CD14-positive monocyte (primary cell): ENCODE results near the gene EPS8L3. TPM values are rescaled to one million over a fixed set of nuclear protein-coding genes. Genes with fewer than 3 reads are reported as not detected.
"Not testable (repeated sequence)": the region's sequence is repeated elsewhere in the genome, so short reads cannot be mapped to it uniquely, and the experiment has no call there.

Experiments used
- DNase-seq, 3 donors: peaks; one replicate each; pipeline ENCODE4 v3.0.0-alpha.2; 2011 to 2022
- H2AFZ ChIP-seq: 2 replicates; pipeline ENCODE4 v1.6.0; 2012; ENCODE audit warnings: mild to moderate bottlenecking, low read depth, low read length, inconsistent platforms; ENCODE audit not compliant: insufficient read depth, poor library complexity, severe bottlenecking
- H3K27ac ChIP-seq, 2 donors: 1 replicate in 1 of 2; 2 replicates in 1 of 2; pipeline ENCODE4 v1.5.1; 2012 to 2013; ENCODE audit warnings: low read length in 2 of 2, control low read depth in 1 of 2, inconsistent platforms in 1 of 2, low read depth in 1 of 2, mild to moderate bottlenecking in 1 of 2
- H3K27me3 ChIP-seq, 2 donors: one replicate each; pipeline versions ENCODE4 v1.6.0 to v1.6.1; 2011 to 2013; ENCODE audit warnings: low read length in 2 of 2; ENCODE audit not compliant: control insufficient read depth in 2 of 2, insufficient read depth in 2 of 2
- H3K36me3 ChIP-seq, 2 donors: replicated peaks in 1 of 2; 1 replicate in 1 of 2; 2 replicates in 1 of 2; pipeline versions ENCODE4 v1.5.1 to v1.6.1; 2012 to 2013; ENCODE audit warnings: low read length in 2 of 2, control low read depth in 1 of 2, inconsistent platforms in 1 of 2, mild to moderate bottlenecking in 1 of 2; ENCODE audit not compliant: insufficient read depth in 2 of 2, control insufficient read depth in 1 of 2
- H3K4me1 ChIP-seq, 2 donors: 1 replicate in 1 of 2; 2 replicates in 1 of 2; pipeline versions ENCODE4 v1.5.1 to v1.6.1; 2012 to 2013; ENCODE audit warnings: low read length in 2 of 2, control low read depth in 1 of 2, inconsistent platforms in 1 of 2, mild to moderate bottlenecking in 1 of 2, moderate library complexity in 1 of 2; ENCODE audit not compliant: insufficient read depth in 2 of 2, control insufficient read depth in 1 of 2
- H3K4me2 ChIP-seq: replicated peaks from 2 replicates; pipeline ENCODE3; 2012; ENCODE audit warnings: low read length, moderate library complexity, mild to moderate bottlenecking; ENCODE audit not compliant: poor library complexity, severe bottlenecking; ENCODE audit errors: extremely low read depth
- H3K4me3 ChIP-seq, 3 experiments: fragments of 200-600 bp in 1 of 3; sonication (generic) in 1 of 3; replicated peaks in 1 of 3; 1 replicate in 2 of 3; 2 replicates in 1 of 3; pipeline ENCODE4 v1.5.1; 2011 to 2013; ENCODE audit warnings: low read length in 3 of 3, mild to moderate bottlenecking in 3 of 3, control low read depth in 2 of 3, low read depth in 2 of 3, inconsistent platforms in 1 of 3, moderate library complexity in 1 of 3
- H3K79me2 ChIP-seq: 2 replicates; pipeline ENCODE4 v1.6.0; 2012; ENCODE audit warnings: mild to moderate bottlenecking, control low read depth, inconsistent platforms, low read length, moderate library complexity; ENCODE audit not compliant: insufficient read depth
- H3K9ac ChIP-seq: 2 replicates; pipeline ENCODE4 v1.6.0; 2017; ENCODE audit warnings: low read length, mild to moderate bottlenecking; ENCODE audit not compliant: insufficient read depth, poor library complexity, severe bottlenecking
- H3K9me3 ChIP-seq, 2 donors: replicated peaks in 1 of 2; 1 replicate in 1 of 2; 2 replicates in 1 of 2; pipeline versions ENCODE4 v1.5.1 to v1.6.1; 2012 to 2013; ENCODE audit warnings: low read length in 2 of 2, control low read depth in 1 of 2; ENCODE audit not compliant: control insufficient read depth in 1 of 2, insufficient read depth in 1 of 2
- H4K20me1 ChIP-seq: 2 replicates; pipeline ENCODE4 v1.6.0; 2012; ENCODE audit warnings: mild to moderate bottlenecking, low read length, control low read depth, moderate library complexity; ENCODE audit not compliant: insufficient read depth
- H3K27ac Mint-ChIP-seq, 7 donors: one replicate each; pipeline ENCODE4 v1.8.0; 2020; ENCODE audit warnings: mild to moderate bottlenecking in 7 of 7, mixed read lengths in 7 of 7, moderate library complexity in 6 of 7, inconsistent platforms in 2 of 7
- H3K27me3 Mint-ChIP-seq, 3 donors: one replicate each; pipeline ENCODE4 v1.8.0; 2021 to 2022; ENCODE audit warnings: low read depth in 3 of 3, mild to moderate bottlenecking in 3 of 3, mixed read lengths in 3 of 3, moderate library complexity in 3 of 3, inconsistent platforms in 1 of 3
- H3K36me3 Mint-ChIP-seq, 2 donors: one replicate each; pipeline ENCODE4 v1.8.0; 2020; ENCODE audit warnings: mixed read lengths in 2 of 2, inconsistent platforms in 1 of 2, mild to moderate bottlenecking in 1 of 2
- H3K4me1 Mint-ChIP-seq: one replicate; pipeline ENCODE4 v1.8.0; 2020; ENCODE audit warnings: mild to moderate bottlenecking, mixed read lengths
- H3K4me3 Mint-ChIP-seq, 2 donors: one replicate each; pipeline ENCODE4 v1.8.0; 2020; ENCODE audit warnings: mild to moderate bottlenecking in 2 of 2, mixed read lengths in 2 of 2, moderate library complexity in 1 of 2
- H3K9me3 Mint-ChIP-seq, 7 donors: one replicate each; pipeline ENCODE4 v1.8.0; 2020 to 2022; ENCODE audit warnings: mixed read lengths in 7 of 7, mild to moderate bottlenecking in 6 of 7, moderate library complexity in 6 of 7, inconsistent platforms in 2 of 7
- WGBS: methylation state at CpG from one replicate; pipeline ENCODE4 v1.1.5; 2013; ENCODE audit warnings: missing lambda C conversion rate; ENCODE audit not compliant: insufficient coverage; 5-methylcytosine and 5-hydroxymethylcytosine counted together
- intact Hi-C, 2 donors: fragments of 100-400 bp; cut with micrococcal nuclease; formaldehyde crosslinking; loops; one replicate each; pipeline versions ENCODE4 v1.15.0 to v1.15.1; 2023
- polyA plus RNA-seq, 3 donors: library from polyadenylated mRNA; depleted of rRNA in 1 of 3; unstranded in 2 of 3; stranded (reverse) in 1 of 3; fragments of 300-500 nt in 2 of 3; fragments of >200 nt in 1 of 3; fragmentation: Illumina TruSeq in 2 of 3; gene quantifications; 1 replicate in 2 of 3; 2 replicates in 1 of 3; pipeline ENCODE4 v1.2.3, GENCODE V29; 2012 to 2021
- TF ChIP-seq, protein P1 (sequence below): fragments of 200-600 bp; IDR thresholded peaks from one replicate; pipeline ENCODE4 v1.8.0; 2022; ENCODE audit warnings: antibody characterized with exemption, mild to moderate bottlenecking

The EPS8L3 gene
- polyA plus RNA-seq, 3 donors: not detected

DNA sequence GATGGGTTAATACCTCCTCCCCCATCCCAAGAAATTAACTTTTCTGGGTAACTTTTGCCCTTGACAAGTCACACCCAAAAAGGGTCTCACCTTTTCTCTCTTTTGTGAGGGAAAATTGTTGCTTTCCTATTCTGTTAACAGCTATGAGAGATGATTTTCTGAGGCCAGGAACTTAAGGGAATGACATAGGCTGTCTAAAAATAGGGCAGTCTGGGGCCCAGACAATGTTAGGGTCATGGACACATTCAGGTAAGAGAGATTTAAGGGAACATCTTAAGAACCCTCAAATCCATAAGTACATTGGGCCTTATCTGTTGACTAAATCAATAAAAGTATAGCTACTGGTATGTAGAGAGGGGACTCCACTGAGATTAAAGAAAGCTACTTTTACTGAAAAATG is 14.5 kb downstream of the EPS8L3 start:
- no peaks in the 10 kb centered on the region for H3K4me1 Mint-ChIP-seq
- TF ChIP-seq, protein P1, sequence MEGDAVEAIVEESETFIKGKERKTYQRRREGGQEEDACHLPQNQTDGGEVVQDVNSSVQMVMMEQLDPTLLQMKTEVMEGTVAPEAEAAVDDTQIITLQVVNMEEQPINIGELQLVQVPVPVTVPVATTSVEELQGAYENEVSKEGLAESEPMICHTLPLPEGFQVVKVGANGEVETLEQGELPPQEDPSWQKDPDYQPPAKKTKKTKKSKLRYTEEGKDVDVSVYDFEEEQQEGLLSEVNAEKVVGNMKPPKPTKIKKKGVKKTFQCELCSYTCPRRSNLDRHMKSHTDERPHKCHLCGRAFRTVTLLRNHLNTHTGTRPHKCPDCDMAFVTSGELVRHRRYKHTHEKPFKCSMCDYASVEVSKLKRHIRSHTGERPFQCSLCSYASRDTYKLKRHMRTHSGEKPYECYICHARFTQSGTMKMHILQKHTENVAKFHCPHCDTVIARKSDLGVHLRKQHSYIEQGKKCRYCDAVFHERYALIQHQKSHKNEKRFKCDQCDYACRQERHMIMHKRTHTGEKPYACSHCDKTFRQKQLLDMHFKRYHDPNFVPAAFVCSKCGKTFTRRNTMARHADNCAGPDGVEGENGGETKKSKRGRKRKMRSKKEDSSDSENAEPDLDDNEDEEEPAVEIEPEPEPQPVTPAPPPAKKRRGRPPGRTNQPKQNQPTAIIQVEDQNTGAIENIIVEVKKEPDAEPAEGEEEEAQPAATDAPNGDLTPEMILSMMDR: no peak
- intact Hi-C loops: no loop called here
- no peaks in the 10 kb centered on the region for H3K4me1 ChIP-seq
- no peaks in the 10 kb centered on the region for H3K36me3 Mint-ChIP-seq
- H4K20me1 ChIP-seq: no peaks in the 10 kb centered on the region
- no peak overlapping the region for H3K27ac Mint-ChIP-seq
- peaks cover 4 to 10% (median 5%) of the 10 kb centered on the region in 3 donors for H3K27me3 Mint-ChIP-seq
- no peak overlapping the region for H3K27ac ChIP-seq
- DNase-seq: no peak
- H3K9ac ChIP-seq: no peak overlapping the region
- H3K4me3 ChIP-seq: no peak overlapping the region
- H3K79me2 ChIP-seq: no peaks in the 10 kb centered on the region
- no peak overlapping the region for H3K4me2 ChIP-seq
- no peak overlapping the region for H2AFZ ChIP-seq
- H3K4me3 Mint-ChIP-seq: no peak overlapping the region
- H3K9me3 Mint-ChIP-seq: peaks cover 0 to 16% (median 5%) of the 10 kb centered on the region in 7 donors
- no peaks in the 10 kb centered on the region for H3K9me3 ChIP-seq
- H3K27me3 ChIP-seq: no peaks in the 10 kb centered on the region
- no peaks in the 10 kb centered on the region for H3K36me3 ChIP-seq

DNA sequence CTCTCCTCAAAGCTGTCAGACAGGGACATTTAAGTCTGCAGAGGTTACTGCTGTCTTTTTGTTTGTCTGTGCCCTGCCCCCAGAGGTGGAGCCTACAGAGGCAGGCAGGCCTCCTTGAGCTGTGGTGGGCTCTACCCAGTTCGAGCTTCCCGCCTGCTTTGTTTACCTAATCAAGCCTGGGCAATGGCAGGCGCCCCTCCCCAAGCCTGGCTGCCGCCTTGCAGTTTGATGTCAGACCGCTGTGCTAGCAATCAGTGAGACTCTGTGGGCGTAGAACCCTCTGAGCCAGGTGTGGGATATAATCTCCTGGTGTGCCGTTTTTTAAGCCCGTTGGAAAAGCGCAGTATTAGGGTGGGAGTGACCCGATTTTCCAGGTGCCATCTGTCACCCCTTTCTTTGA is 15.4 kb downstream of the EPS8L3 start:
- H3K9ac ChIP-seq, H3K36me3 ChIP-seq, H3K4me1 Mint-ChIP-seq, H4K20me1 ChIP-seq, H3K36me3 Mint-ChIP-seq, H3K4me3 ChIP-seq, H3K4me2 ChIP-seq, H3K9me3 ChIP-seq, DNase-seq, H3K27ac ChIP-seq, H2AFZ ChIP-seq, H3K4me3 Mint-ChIP-seq, intact Hi-C loops, H3K79me2 ChIP-seq, H3K27ac Mint-ChIP-seq, H3K4me1 ChIP-seq, H3K27me3 ChIP-seq: not testable (repeated sequence)
- WGBS: 98% methylated on average over 7 of the region's 10 CpGs
- peaks cover 2 to 12% (median 4%) of the 10 kb centered on the region in 3 donors for H3K27me3 Mint-ChIP-seq
- peaks cover 0 to 16% (median 5%) of the 10 kb centered on the region in 7 donors for H3K9me3 Mint-ChIP-seq
